Right ventricle myocardium superior (tissue), 1 donor: ENCODE results near the gene ZDHHC11. TPM values are rescaled to one million over a fixed set of nuclear protein-coding genes. Genes with fewer than 3 reads are reported as not detected.

ENCODE experiments used
- ATAC-seq: fragments of 200-7000 bp; cut with Tn5 transposase; one replicate; pipeline ENCODE4 v1.9.1; 2020; ENCODE audit warnings: mild to moderate bottlenecking; ENCODE audit not compliant: poor library complexity
- DNase-seq: peaks from one replicate; pipeline ENCODE4 v3.0.0-alpha.2; 2020
- intact Hi-C: fragments of 100-400 bp; cut with DNase I; formaldehyde crosslinking; loops from one replicate; pipeline ENCODE4 v1.11.2; 2022
- long read RNA-seq: library from polyadenylated mRNA; unstranded; transcript quantifications from one replicate; pipeline ENCODE4 v2.0.0, GENCODE V29; 2021
- total RNA-seq: library from RNA; stranded (reverse); fragmentation: NEBNext Ultra II Directional; extraction: Animal tissue kit (Norgen Biotek cat#: 25700); gene quantifications from one replicate; pipeline ENCODE4 v1.2.1, GENCODE V29; 2021
- donor health status: DM: no; HTN: yes; CAD: no; lungs with severe emphysema.

Gene ZDHHC11, protein sequence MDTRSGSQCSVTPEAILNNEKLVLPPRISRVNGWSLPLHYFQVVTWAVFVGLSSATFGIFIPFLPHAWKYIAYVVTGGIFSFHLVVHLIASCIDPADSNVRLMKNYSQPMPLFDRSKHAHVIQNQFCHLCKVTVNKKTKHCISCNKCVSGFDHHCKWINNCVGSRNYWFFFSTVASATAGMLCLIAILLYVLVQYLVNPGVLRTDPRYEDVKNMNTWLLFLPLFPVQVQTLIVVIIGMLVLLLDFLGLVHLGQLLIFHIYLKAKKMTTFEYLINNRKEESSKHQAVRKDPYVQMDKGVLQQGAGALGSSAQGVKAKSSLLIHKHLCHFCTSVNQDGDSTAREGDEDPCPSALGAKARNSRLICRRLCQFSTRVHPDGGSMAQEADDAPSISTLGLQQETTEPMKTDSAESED
- 55.6 TPM for total RNA-seq
- long read RNA-seq, transcript ZDHHC11-201 (13 exons, 2,604 nt): major isoform, 33 of 53 reads
- long read RNA-seq, partial matches to known transcripts: 6 of 53 reads
- long read RNA-seq, other reads (novel, unspliced or antisense): 14 of 53 reads

DNA sequence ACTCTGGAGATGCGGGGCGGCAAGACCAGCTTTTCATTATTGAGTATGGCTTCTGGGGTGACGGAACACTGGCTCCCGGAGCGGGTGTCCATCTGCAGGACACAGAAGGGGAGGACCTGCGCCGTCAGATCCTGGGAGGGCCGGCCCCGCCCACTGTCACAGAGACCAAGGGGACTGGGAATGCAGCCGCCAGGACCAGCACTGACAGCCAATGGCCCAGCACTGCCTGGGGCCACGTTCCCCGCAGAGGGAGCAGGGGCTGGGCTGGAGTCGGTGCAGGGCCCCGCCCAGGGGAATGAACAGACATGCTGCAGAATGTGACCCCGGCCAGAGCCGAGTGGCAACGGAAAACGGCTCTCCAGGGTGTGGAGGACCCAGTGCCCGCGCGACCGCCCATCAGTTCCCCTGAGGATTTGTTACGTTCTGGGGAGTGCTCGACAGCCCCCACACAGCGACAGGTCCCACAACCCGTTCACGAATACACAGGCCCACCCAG lies at the start of gene ZDHHC11:
TSS of gene ZDHHC11 (minus strand) at position 476 of the 496 bp plus-strand sequence. CDS start at position 92, 384 bp downstream.
- peak; percentile 83 for ATAC-seq
- peak; percentile 85 for DNase-seq

DNA sequence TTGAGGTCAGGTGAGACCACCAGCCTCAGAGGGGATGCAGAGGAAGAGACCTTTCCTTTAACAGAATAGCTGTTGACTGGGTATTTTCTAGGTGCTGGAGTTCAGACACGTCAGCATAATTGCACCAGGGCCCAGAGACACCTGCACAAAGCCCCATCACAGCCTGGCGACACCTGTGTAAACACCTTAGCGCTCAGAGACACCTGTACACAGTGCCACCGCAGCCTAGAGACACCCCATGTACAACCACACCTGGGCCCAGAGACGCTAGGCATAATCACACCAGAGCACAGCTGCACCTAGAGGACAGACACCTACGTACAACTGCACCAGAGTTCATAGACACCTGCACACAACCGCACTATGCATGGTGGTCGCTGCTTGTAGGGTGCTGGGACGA lies 42.9 kb upstream of the ZDHHC11 start:
- no peak for DNase-seq
- ATAC-seq: no peak
- intact Hi-C loops: no loop called here

More for the DNA sequence above, at the start of gene ZDHHC11:
- intact Hi-C loops: no loop called here

DNA sequence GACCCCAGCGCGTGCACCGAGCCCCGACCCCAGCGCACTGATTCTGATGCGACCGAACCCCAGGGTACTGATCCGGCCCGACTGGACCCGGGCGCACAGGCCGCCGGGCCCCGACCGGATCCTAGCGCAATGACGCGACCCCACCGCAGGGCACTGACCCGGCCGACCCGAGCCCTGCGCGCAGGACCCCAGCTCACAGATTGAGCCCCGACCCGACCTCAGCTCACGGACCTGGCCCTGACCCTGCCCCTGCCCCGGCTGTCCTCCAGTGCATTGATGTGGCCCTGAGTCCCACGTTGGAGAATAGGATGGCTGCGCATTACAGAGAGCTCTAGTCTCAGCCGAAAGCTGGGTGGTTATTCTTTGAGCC lies 42.3 kb upstream of the ZDHHC11 start:
- DNase-seq (no peak), ATAC-seq (no peak)
- intact Hi-C loops: no loop called here

DNA sequence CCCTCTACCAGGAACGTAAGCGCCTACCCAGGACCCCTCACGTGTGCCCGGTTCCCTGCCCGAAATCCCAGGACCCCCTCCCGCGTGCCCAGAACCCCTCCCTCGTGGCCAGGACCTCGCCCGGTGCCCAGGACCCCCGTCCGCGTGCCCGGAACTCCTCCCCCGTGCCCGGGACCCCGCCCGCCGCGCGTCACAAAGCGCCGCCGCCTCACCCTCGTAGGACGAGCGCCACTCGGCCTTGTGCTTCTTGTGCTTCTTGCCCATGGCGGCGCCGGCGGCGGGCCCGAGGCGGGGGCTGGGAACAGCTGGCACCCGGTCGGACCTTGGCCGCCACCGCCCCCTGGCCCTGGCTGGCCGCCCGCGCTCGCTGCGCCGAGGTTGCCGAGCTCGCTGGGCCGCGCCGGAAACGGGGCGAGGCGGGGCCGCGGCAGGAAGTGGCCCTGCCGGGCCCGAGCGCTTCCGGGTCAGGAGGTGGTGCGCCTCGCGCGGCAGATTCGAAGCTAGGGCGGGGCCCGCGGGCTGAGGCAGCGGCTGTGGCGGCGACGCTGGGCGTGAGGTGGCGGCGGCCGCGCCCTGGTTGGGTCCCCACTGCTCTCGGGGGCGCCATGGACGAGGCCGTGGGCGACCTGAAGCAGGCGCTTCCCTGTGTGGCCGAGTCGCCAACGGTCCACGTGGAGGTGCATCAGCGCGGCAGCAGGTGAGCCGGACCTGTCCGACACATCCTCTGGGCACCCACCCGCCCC lies 41.8 kb upstream of the ZDHHC11 start, which contains the start of the genes BRD9 and TRIP13:
TSS of gene BRD9 (minus strand) at position 408 of the 743 bp plus-strand sequence. CDS start at position 264, 144 bp downstream.
TSS of gene TRIP13 (plus strand) at position 491 of the 743 bp plus-strand sequence. CDS start at position 606, 115 bp downstream.
- peak; percentile 98 for ATAC-seq
- DNase-seq: peak; percentile 89
- intact Hi-C loops: no loop called here

DNA sequence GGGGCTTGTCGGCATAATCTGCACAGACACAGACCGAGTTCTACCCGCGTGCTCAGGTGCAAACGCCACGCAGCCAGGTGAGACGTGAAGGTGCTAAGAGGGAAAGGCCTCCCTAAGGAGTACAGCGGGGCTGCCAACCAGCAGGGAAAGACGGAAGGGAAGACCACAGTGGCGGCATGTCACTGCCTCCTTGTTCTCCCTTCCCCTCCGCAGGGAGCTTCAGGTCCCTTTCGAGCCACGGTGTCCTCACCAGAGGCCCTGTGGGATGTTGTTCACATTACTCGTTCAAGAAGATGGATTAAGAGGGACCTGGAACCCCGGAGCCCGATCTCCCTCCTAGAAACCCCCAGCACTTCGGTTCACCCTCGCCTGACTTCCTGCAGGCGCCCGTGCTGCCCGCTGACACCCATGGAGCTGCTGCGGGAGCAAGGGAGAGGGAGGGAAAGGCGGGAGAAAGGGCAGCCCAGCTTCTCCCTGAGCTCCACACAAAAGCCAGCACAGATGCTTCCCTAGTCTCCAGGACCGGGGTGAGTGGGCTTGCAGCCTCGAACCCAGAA lies 41.1 kb upstream of the ZDHHC11 start:
- peak; percentile 35 for ATAC-seq
- DNase-seq: no peak
- intact Hi-C loops: no loop called here

DNA sequence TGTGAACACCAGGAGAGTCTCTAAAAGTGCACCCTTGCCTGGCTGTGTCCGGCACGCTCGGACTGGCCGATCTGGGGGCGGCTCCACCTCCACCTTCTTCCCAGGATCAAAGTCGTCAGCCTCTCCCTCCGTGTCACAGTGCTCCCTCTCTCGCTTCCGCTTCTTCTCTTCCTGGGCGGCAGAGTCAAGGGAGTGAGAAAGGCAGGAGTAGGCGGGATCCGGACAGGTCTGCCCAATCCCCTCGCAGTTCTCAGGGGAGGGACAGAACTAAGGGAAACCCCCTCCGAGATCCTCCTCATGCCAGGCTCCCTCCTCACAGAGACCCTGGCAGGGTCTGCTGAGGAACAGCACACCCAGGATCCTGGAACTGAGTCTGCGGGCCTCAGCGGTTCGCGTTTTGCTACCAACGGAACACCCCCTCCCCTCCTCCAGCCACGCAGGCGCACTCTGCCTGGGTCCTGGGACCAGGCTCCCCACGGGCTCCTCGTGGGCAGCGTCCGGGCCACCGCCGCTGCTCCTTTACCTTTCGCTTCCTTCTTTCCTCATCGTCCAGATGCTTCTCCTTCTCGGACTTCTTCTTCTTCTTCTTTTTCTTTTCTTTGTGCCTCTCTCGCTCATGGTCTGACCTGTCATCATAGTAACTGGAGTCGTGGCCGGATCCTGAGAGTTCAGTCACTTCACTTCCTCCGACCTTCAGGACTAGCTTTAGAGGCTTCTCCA lies 40.5 kb upstream of the ZDHHC11 start:
- no peak for DNase-seq
- intact Hi-C loops: no loop called here
- no peak for ATAC-seq

DNA sequence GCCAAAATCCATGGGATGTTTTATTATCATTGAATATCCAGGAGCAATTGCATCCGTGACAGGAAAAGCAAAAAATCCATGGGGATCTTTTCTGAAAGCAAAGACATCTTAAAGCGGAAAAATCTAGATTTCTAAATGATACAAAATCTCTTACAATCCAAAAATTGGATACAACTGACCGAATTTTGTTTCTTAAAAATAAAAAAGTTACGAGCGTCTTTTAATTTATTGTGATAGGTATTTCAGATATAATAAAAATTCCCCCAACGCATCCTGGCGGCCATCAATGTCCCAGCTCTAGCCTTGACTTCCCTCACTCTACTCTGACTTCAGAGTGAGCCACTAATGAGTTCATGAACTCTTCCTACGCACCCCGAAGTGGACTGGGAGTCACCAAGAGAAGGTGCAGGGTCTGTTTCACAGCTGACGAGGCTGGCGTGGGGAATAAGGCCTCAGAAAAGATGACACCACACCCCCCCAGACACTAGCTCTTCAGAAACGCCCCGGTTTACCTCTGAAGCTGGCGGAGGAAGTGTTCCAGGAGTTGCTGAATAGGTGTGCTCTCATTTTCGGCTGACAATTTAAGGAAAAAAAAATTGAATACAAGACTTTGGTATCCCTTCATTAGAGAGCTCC lies 38.4 kb upstream of the ZDHHC11 start:
- DNase-seq: no peak
- intact Hi-C loops: no loop called here
- ATAC-seq: no peak

DNA sequence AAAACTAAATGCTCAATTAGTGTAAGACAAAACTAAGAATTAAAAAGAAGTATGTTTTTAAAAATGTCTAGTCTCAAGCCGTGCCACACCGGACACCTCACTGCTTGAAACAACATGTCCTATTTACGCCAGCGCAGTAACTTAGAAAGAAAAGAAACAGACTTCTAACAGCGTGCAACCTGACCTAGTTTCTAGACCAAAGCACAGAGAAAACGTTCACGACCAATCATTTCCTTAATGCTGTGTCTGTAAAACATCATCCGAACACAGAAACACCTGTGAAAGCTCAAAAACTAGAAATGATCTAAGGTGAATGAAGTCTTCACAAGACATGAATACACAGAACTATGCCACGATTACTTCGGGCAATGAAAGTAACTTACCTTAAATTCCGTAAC lies 37.9 kb upstream of the ZDHHC11 start:
- ATAC-seq (no peak), DNase-seq (no peak)
- intact Hi-C loops: no loop called here

DNA sequence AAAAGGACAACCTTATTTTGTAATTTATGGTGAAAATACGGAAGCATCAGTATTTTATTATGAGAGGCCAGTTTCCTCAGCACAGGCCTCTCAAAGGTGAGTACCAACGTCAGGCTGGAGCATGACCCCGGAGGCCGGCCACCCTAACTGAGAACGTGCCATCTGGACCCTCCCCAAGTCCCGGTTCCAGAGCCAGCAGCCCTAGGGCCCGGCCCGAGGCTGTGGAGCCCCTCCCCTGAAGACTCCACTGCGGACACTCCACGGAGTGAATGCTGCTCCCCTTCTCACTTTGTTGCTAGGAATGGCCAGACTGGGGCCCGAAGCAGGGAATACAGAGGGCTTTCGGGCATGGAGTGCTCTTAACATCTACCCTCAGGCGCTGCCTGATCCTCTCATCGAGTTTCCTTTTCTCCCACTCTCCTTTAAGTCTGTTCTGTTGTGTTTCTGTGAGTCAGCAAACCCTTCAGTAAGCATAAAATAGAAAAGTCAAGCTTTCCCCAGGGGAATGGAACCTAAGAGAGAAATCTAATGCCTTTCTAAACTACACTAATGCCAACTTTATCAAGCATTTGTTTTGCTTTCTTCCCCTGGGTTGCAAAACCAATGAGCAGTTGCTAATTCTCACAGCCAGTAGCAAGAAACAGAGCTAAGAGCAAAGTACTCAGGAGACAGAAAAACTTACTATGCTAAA lies 37.3 kb upstream of the ZDHHC11 start:
- intact Hi-C loops: no loop called here
- DNase-seq: no peak
- no peak for ATAC-seq

DNA sequence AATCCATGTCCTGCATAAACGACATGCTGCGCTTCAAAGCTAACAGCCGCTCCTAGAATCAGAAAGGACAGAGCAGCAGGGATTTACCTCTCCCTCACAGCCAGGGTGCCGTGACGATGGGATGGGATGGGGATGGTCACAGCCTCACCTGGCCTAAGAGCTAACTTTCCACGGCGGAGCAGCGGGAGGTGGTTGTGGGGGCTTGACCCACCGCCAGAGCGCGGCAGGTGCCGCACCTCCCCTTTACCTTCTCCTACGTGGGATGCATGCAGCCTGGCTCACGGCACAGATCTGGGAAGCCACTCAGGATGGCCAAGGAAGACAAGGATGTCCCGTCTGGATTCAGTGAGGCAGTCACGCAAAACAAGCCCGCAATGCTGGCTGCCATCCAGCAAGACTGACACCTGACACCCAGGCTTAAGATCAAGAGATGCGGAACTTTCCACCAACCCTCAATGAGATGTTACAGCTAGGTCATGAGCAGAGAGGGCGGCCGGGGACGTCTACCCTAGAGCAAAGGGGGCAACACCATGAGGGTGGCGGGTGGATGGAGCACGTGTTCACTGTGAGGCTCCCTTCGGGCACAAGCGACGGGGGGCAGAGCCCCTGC lies 36.0 kb upstream of the ZDHHC11 start:
- no peak for ATAC-seq
- intact Hi-C loops: no loop called here
- DNase-seq: no peak

DNA sequence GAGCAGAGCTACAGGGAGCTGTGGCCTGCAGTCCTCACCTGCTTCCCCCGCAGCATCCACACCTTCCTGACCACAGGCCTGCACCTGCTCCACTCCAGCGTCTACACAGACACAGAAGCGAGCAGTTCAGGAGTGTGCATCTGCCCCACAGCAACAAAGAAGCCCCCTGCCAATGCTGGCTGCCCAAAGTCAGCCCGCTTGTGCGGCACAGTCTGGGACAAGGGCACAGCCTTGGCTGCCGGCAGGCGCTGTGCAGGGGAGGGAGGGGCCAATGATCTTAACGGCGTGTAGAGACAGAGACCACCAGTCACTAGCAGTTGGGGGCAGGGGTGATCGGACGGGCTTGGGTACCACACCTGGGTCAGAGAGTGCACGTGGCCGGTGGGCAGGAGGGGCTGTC lies 35.2 kb upstream of the ZDHHC11 start:
- no peak for DNase-seq
- ATAC-seq: peak; percentile 11
- intact Hi-C loops: no loop called here

DNA sequence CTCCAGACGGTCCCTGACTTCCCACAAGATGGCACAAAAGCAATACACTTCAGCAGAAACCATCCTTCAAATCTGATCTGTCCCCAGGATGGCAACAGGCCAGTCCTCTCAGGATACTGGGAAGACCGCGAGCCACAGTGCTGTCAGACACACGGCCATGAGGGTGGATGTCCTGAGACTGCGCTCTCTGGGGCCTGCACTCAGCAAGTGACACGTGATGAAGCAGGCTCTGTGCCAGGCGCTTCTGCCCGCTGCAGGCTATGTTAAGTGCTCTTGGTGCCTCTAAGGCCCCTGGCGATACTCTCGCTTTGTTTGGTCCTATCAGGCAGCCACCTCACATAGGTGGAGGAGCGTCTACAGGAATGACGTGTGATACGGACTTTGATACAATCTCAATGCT lies 34.7 kb upstream of the ZDHHC11 start:
- intact Hi-C loops: no loop called here
- ATAC-seq: peak; percentile 96
- peak; percentile 90 for DNase-seq

DNA sequence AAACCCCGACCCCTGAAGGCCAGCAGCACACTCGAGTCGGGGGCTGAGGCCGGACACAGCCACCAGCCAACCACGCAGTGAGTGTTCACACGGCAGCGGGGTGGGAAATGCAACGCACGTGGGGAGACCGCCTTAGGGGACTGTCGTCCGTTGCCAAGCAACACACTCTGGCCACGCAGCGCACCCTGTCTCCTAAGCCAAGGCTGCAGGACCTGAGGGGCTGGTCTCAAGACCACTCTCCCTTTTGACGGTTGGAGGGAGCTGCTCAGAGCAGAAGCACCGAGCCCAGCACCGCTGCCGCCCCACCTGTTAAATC lies 34.3 kb upstream of the ZDHHC11 start:
- ATAC-seq: no peak
- DNase-seq: no peak
- intact Hi-C loops: no loop called here

DNA sequence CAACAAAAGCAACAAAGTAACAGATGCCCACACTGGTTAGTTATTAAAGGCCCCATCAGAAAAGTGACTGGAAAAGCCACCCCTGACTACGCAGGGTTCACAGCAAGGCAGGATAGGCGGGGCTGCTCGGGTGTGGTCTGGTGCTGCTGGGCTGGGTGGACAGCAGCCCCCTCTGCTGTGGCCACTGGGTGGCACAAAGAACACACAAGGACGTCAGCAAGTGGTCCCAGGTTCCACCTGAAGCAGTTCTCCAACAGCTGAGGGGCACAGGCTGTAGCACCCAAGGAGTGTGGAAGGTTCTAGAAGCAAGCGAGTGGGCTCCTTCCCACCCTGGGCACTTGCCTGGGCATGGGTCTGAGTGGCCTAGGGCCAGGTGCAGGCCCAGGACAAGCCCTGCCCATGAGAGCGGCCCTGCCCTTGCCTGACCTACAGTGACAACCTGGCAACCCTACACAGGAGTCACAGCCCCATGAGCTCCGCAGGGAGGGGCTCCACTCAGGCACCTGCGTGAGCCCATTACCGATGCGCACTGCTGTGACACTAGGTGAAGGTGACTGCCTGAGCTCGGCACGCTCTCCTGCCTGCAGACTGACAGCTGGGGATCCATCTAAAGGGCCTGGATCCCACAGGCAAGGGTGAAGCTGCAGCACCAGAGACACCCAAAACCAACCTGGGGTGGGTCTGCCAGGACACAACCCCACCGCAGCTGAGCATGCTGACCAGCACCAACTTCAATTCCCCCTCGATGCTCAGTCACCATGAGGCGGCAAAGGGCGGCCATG lies 33.8 kb upstream of the ZDHHC11 start:
- ATAC-seq (no peak), DNase-seq (no peak)
- intact Hi-C loops: no loop called here

DNA sequence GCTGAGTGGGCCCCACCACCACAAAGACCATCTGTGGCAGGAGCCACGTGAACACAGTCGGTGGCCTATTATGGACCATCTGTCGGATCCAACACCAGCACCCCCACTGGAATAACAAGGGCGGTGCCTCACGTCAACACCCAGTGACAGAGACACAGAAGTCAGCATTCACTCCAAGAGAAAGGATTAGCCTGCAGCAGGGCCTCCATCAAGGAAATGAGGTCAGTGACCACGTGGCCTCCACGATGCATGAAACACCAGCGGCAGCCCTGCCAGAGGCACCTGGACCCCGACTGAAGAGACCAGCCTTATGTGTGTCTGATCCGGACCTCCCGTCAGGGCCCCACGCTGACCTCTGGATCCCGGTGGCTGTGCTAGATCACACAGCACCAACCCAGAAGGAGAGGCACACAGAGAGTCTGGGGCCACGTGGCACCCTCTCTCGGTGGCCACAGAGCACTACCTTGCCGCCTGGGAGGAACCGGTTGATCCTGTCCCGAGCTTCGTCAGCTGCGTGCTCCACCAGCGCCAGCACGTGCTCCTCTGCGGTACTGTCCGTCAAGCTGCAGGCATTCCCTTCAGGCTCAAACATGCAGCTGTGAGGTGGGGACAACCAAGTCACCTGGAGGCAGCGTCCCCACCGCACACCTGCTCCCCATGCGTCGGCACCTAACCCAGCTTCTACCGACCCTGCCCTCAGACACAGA lies 32.8 kb upstream of the ZDHHC11 start:
- DNase-seq: no peak
- intact Hi-C loops: no loop called here
- ATAC-seq: no peak
